ENCODE measurements around the gene EHD2.

DNA sequence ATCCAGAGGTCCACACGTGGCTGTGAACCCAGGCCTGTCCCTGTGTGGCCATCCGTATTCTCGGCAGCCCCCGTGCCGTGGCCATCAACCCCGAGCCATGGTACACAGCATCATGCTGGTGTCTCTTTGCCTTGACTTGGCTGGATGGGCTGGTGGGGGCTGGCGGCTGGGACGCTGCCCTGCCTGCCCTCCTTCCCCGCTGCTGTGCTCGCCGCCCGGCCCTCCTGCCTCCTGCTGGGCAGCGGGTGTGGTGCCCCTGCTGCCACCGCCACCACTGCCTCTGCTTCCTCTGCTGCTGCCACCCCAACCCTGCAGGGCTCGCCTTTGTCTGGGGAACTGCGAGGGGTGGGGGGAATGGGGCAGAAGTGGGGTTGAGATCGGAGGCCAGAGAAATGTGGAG is 19.7 kb upstream of the EHD2 start:
- TF ChIP-seq, protein P1, sequence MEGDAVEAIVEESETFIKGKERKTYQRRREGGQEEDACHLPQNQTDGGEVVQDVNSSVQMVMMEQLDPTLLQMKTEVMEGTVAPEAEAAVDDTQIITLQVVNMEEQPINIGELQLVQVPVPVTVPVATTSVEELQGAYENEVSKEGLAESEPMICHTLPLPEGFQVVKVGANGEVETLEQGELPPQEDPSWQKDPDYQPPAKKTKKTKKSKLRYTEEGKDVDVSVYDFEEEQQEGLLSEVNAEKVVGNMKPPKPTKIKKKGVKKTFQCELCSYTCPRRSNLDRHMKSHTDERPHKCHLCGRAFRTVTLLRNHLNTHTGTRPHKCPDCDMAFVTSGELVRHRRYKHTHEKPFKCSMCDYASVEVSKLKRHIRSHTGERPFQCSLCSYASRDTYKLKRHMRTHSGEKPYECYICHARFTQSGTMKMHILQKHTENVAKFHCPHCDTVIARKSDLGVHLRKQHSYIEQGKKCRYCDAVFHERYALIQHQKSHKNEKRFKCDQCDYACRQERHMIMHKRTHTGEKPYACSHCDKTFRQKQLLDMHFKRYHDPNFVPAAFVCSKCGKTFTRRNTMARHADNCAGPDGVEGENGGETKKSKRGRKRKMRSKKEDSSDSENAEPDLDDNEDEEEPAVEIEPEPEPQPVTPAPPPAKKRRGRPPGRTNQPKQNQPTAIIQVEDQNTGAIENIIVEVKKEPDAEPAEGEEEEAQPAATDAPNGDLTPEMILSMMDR (IDR thresholded peaks at IDR 0.05), result no peak
- TF ChIP-seq POLR2AphosphoS5 (IDR thresholded peaks at IDR 0.05) (no peak), POLR2A (IDR thresholded peaks at IDR 0.05) (no peak)
